AG04449 (cell line): ENCODE measurements around the gene TEX35.

Source experiments
- CTCF ChIA-PET: fragments of 350-600 bp; formaldehyde crosslinking; extraction: SDS; loops from one replicate; lab custom pipeline; 2021; ENCODE audit warnings: antibody characterized with exemption; lab: Yijun Ruan, JAX
- POLR2A ChIA-PET: fragments of 400-600, 350-600 bp; formaldehyde crosslinking; extraction: SDS; loops from one replicate; lab custom pipeline; 2020; ENCODE audit warnings: antibody characterized with exemption, inconsistent platforms; lab: Yijun Ruan, JAX
- DNase-seq: peaks from one replicate; pipeline ENCODE4 v3.0.0-alpha.2; 2010; ENCODE audit warnings: low read depth, low spot score
- H3K4me3 ChIP-seq: 2 replicates; pipeline ENCODE4 v1.5.1; 2011; ENCODE audit warnings: low read depth, mild to moderate bottlenecking, control low read depth, low read length
- CTCF ChIP-seq: IDR thresholded peaks from one replicate; pipeline ENCODE4 v1.5.1; 2011; ENCODE audit warnings: mild to moderate bottlenecking, moderate library complexity, low read length, control low read depth, inconsistent platforms; ENCODE audit not compliant: insufficient read depth; ENCODE audit errors: missing control alignments

The TEX35 gene

GRCh38 chr1:178538192-178538916, 25.4 kb downstream of the TEX35 start:
- ChIA-PET CTCF (interaction anchor here (0.8 to 23.6 kb wide), 12 partner anchors 9 to 507 kb away, joined by 3 to 593 read pairs (median 4); no protein-coding TSS in a partner anchor), POLR2A (interaction anchor here (0.8 to 1.2 kb wide), 4 partner anchors 95 to 464 kb away, joined by 3 to 6 read pairs (median 3); partner anchors contain the start of gene RALGPS2)
- no peak for TF ChIP-seq CTCF
- no peak for DNase-seq
- H3K4me3 ChIP-seq = no peak overlapping the region

- TF ChIP-seq CTCF = no peak
- CTCF ChIA-PET = interaction anchor here (0.8 to 23.6 kb wide), 8 partner anchors 9 to 813 kb away, joined by 3 to 593 read pairs (median 11); no protein-coding TSS in a partner anchor
- no peak overlapping the region for H3K4me3 ChIP-seq
- no peak for DNase-seq
- POLR2A ChIA-PET = interaction anchor here (0.6 to 1.1 kb wide), 2 partner anchors 186 to 308 kb away, joined by 3 to 6 read pairs; partner anchors contain the start of gene RALGPS2
Observed at GRCh38 chr1:178539291-178539690, 26.4 kb downstream of the TEX35 start.

- no peak for TF ChIP-seq CTCF
- H3K4me3 ChIP-seq = no peak overlapping the region
- ChIA-PET CTCF (interaction anchor here (0.8 to 23.6 kb wide), 14 partner anchors 7 to 565 kb away, joined by 3 to 593 read pairs (median 3); no protein-coding TSS in a partner anchor), POLR2A (interaction anchor here (0.8 to 1.5 kb wide), 2 partner anchors 240 to 518 kb away, joined by 3 read pairs; no protein-coding TSS in a partner anchor)
- no peak for DNase-seq
Observed at GRCh38 chr1:178540204-178540603, 27.3 kb downstream of the TEX35 start.

- ChIA-PET POLR2A (interaction anchor here (0.6 to 1.5 kb wide), 3 partner anchors 144 to 518 kb away, joined by 3 read pairs; no protein-coding TSS in a partner anchor), CTCF (interaction anchor here (0.7 to 23.6 kb wide), 16 partner anchors 8 to 564 kb away, joined by 3 to 593 read pairs (median 3); no protein-coding TSS in a partner anchor)
- no peak overlapping the region for H3K4me3 ChIP-seq
- TF ChIP-seq CTCF = no peak
- DNase-seq = peak; percentile 78
Observed at GRCh38 chr1:178540646-178541045, 27.7 kb downstream of the TEX35 start.

- H3K4me3 ChIP-seq = no peak overlapping the region
- CTCF ChIA-PET = interaction anchor here (0.8 to 23.6 kb wide), 21 partner anchors 9 to 563 kb away, joined by 3 to 593 read pairs (median 4); no protein-coding TSS in a partner anchor
- POLR2A ChIA-PET = no interaction called here
- DNase-seq = no peak
- no peak for TF ChIP-seq CTCF
Observed at GRCh38 chr1:178541379-178541778, 28.5 kb downstream of the TEX35 start.
